ENCODE measurements around the gene EHMT1.
"Not testable (repeated sequence)": the region's sequence is repeated elsewhere in the genome, so short reads cannot be mapped to it uniquely, and the experiment has no call there.

The EHMT1 gene

GRCh38 chr9:137800196-137801022 is 181.6 kb downstream of the EHMT1 start:
- DNase-seq (ENCODE audit: low read depth in 1 of 2, low spot score in 1 of 2): no peak
- in situ Hi-C loops (cut with HindIII; ENCODE audit: low pct_unique_long_range_greater_than_20kb, low sequenced_read_pairs): no loop called here
- no peak for TF ChIP-seq JUND (IDR thresholded peaks at IDR 0.05; ENCODE audit: low read depth)

GRCh38 chr9:137801023-137801319 is 182.2 kb downstream of the EHMT1 start:
- in situ Hi-C loops (cut with HindIII; ENCODE audit: low pct_unique_long_range_greater_than_20kb, low sequenced_read_pairs): no loop called here
- TF ChIP-seq JUND (IDR thresholded peaks at IDR 0.05; ENCODE audit: low read depth): no peak
- no peak for DNase-seq (ENCODE audit: low read depth in 1 of 2, low spot score in 1 of 2)

GRCh38 chr9:137802021-137802420 is 183.2 kb downstream of the EHMT1 start:
- no peak for DNase-seq (ENCODE audit: low read depth in 1 of 2, low spot score in 1 of 2)
- in situ Hi-C loops (cut with HindIII; ENCODE audit: low pct_unique_long_range_greater_than_20kb, low sequenced_read_pairs): no loop called here
- TF ChIP-seq JUND (IDR thresholded peaks at IDR 0.05; ENCODE audit: low read depth): no peak

- no peak for DNase-seq (ENCODE audit: low read depth in 1 of 2, low spot score in 1 of 2)
- in situ Hi-C loops (cut with HindIII; ENCODE audit: low pct_unique_long_range_greater_than_20kb, low sequenced_read_pairs): no loop called here
- no peak for TF ChIP-seq JUND (IDR thresholded peaks at IDR 0.05; ENCODE audit: low read depth)
Measured at GRCh38 chr9:137802521-137803243, 183.9 kb downstream of the EHMT1 start.

GRCh38 chr9:137804908-137805630 is 186.3 kb downstream of the EHMT1 start:
- TF ChIP-seq JUND (IDR thresholded peaks at IDR 0.05; ENCODE audit: low read depth): no peak
- in situ Hi-C loops (cut with HindIII; ENCODE audit: low pct_unique_long_range_greater_than_20kb, low sequenced_read_pairs): no loop called here
- DNase-seq (ENCODE audit: low read depth in 1 of 2, low spot score in 1 of 2): no peak

- no peak for TF ChIP-seq JUND (IDR thresholded peaks at IDR 0.05; ENCODE audit: low read depth)
- no peak for DNase-seq (ENCODE audit: low read depth in 1 of 2, low spot score in 1 of 2)
- in situ Hi-C loops (cut with HindIII; ENCODE audit: low pct_unique_long_range_greater_than_20kb, low sequenced_read_pairs): no loop called here
Measured at GRCh38 chr9:137807721-137808703, 189.2 kb downstream of the EHMT1 start.

GRCh38 chr9:137809040-137809576 is 190.3 kb downstream of the EHMT1 start:
- no peak for TF ChIP-seq JUND (IDR thresholded peaks at IDR 0.05; ENCODE audit: low read depth)
- in situ Hi-C loops (cut with HindIII; ENCODE audit: low pct_unique_long_range_greater_than_20kb, low sequenced_read_pairs): no loop called here
- no peak for DNase-seq (ENCODE audit: low read depth in 1 of 2, low spot score in 1 of 2)

GRCh38 chr9:137809726-137810450 is 191.1 kb downstream of the EHMT1 start:
- in situ Hi-C loops (cut with HindIII; ENCODE audit: low pct_unique_long_range_greater_than_20kb, low sequenced_read_pairs); DNase-seq (ENCODE audit: low read depth in 1 of 2, low spot score in 1 of 2): not testable (repeated sequence)

GRCh38 chr9:137811283-137811870 is 192.6 kb downstream of the EHMT1 start:
- in situ Hi-C loops (cut with HindIII; ENCODE audit: low pct_unique_long_range_greater_than_20kb, low sequenced_read_pairs): no loop called here
- no peak for DNase-seq (ENCODE audit: low read depth in 1 of 2, low spot score in 1 of 2)
- TF ChIP-seq JUND (IDR thresholded peaks at IDR 0.05; ENCODE audit: low read depth): no peak

GRCh38 chr9:137812356-137813023 is 193.7 kb downstream of the EHMT1 start:
- DNase-seq (ENCODE audit: low read depth in 1 of 2, low spot score in 1 of 2): no peak
- in situ Hi-C loops (cut with HindIII; ENCODE audit: low pct_unique_long_range_greater_than_20kb, low sequenced_read_pairs): no loop called here
- no peak for TF ChIP-seq JUND (IDR thresholded peaks at IDR 0.05; ENCODE audit: low read depth)

Measured in T47D (cell line).